Measurements from ENCODE around the gene CPHXL.

- TF ChIP-seq CTCF (conservative IDR thresholded peaks at IDR 0.05 in 1 of 2, IDR thresholded peaks at IDR 0.05 in 1 of 2; ENCODE audit: low read depth in 1 of 2, low read length in 2 of 2) (no peak), EZH2 (IDR thresholded peaks at IDR 0.05; ENCODE audit: low read length, missing control alignments) (no peak)
Measured at GRCh38 chr16:75763204-75763603, 36.9 kb upstream of the CPHXL start.

Data from fibroblast of lung (primary cell).